GM10248 (cell line): Measurements from ENCODE around the gene AKAIN1.
A peak's percentile ranks its signal among the peaks of the same experiment; 100 is the strongest.

Experiments used
- CTCF ChIA-PET: fragments of 300-600 bp; sonication (Branson Sonifier 250); formaldehyde crosslinking; extraction: SDS; loops from one replicate; lab custom pipeline; 2021; ENCODE audit warnings: antibody characterized with exemption; lab: Yijun Ruan, JAX
- POLR2A ChIA-PET: fragments of 350-650 bp; sonication (Branson Sonifier 250); formaldehyde crosslinking; extraction: SDS; loops from one replicate; lab custom pipeline; 2020; ENCODE audit warnings: antibody characterized with exemption; lab: Yijun Ruan, JAX
- DNase-seq: peaks from one replicate; pipeline ENCODE4 v3.0.0; 2012; ENCODE audit errors: extremely low spot score
- TF ChIP-seq, protein P1 (sequence below): IDR thresholded peaks from 2 replicates; pipeline ENCODE4 v1.5.1; 2012; ENCODE audit warnings: mild to moderate bottlenecking, low read depth; ENCODE audit errors: extremely low read depth, missing control alignments, control extremely low read depth

The AKAIN1 gene, protein sequence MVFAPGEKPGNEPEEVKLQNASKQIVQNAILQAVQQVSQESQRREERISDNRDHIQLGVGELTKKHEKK

DNA sequence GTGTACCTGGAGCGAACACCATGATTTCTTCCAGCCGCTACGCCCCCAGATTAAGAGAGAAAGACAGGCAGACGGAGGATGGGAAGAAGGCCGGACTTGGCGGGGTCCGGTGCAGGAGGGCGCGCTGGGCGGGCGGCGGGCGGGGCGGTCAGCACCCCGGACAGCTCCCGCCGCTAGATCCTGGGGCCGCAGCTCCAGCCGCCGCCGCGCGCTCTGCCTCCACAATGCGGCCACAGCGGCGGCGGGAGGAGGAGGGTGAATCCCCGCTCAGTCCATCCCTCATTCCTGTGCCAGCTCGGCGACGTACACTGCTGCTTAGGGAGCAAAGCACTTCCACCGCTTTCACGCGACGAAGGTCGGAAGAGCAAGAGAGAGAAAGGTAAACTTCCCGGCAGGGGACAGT lies at the start of gene AKAIN1:
Gene AKAIN1 (minus strand): TSS at position 226 of the 403 bp plus-strand sequence. CDS start 204 bp downstream, at position 22.
- DNase-seq: peak; percentile 35
- CTCF ChIA-PET: interaction anchor here (0.9 kb wide), 1 partner anchor 12 kb away, joined by 3 read pairs; no protein-coding TSS in a partner anchor
- POLR2A ChIA-PET: no interaction called here
- TF ChIP-seq, protein P1, sequence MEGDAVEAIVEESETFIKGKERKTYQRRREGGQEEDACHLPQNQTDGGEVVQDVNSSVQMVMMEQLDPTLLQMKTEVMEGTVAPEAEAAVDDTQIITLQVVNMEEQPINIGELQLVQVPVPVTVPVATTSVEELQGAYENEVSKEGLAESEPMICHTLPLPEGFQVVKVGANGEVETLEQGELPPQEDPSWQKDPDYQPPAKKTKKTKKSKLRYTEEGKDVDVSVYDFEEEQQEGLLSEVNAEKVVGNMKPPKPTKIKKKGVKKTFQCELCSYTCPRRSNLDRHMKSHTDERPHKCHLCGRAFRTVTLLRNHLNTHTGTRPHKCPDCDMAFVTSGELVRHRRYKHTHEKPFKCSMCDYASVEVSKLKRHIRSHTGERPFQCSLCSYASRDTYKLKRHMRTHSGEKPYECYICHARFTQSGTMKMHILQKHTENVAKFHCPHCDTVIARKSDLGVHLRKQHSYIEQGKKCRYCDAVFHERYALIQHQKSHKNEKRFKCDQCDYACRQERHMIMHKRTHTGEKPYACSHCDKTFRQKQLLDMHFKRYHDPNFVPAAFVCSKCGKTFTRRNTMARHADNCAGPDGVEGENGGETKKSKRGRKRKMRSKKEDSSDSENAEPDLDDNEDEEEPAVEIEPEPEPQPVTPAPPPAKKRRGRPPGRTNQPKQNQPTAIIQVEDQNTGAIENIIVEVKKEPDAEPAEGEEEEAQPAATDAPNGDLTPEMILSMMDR: no peak

DNA sequence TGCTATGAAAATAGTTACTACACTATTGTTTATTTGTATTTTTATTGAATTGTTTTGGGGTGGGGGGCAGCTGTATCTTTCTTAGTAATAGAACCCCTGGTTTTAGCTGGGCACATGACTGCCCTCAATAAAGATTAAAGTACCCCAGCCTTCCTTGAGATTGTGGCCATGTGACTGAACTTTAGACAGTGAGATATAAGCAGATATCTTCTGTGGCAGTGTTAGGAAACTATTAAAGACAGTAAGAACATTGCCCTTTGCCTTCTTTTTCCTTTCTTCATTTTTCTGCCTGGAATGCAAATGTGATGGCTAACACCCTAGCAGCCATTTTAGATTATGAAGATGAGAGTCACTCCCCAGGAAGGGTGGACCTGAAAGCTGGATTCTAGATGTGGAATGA lies 47.9 kb upstream of the AKAIN1 start:
- TF ChIP-seq, protein P1: no peak
- DNase-seq: no peak
- ChIA-PET POLR2A (no interaction called here), CTCF (no interaction called here)

DNA sequence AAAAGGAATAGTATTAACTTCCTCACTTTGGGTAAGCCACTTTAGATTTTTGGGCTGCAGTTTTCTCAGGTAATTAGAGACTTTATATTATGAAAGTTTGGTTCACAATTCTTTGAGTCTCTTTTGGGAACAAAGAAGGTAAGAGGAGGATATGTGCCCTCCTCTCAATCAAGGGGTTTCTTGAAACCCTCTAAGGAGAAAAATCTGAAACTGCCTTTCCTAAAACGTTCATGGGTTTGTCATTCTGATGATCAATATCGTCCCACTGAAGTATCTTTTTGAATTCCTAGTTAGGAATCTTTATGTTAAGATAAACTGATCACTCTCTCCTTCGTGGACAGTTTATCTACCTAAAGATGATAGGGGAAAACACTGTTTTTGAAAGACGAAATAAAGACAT lies 42.4 kb upstream of the AKAIN1 start:
- no peak for DNase-seq
- POLR2A ChIA-PET: no interaction called here
- CTCF ChIA-PET: no interaction called here
- TF ChIP-seq, protein P1: no peak

DNA sequence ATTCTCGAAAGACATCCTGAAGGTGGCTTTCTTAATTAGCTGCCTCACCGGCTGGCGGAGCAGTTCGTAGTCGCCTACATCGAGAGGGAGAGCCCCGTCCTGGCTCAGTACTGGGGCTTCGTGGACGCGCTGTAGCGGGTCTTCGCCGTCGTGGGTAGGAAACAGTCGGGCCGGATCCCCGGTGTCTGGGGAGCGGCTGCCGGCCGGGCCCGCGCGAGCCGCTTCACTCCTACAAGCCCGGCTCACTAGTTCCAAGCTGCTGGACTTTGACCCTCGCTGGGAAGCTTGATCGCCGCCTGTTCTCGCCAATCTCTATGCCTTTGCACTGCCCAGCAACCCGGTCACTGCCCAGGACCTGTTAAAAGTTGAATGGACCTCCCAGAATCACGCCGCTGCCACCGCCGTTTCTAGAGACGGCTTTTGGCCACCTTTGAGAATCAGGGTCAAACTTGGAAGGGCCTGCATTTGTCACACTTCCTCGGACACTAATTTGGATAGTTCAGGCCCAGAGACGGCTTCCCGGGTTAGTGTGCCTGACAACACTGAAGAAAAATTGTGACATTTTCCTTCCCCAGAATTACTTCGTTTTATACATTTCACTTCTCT lies 41.4 kb upstream of the AKAIN1 start:
- peak; percentile 54 for DNase-seq
- POLR2A ChIA-PET: interaction anchor here (1.2 to 1.9 kb wide), 4 partner anchors 10 to 59 kb away, joined by 3 to 7 read pairs (median 4); partner anchors contain the start of gene ZBTB14
- CTCF ChIA-PET: interaction anchor here (0.8 to 2.1 kb wide), 8 partner anchors 8 to 127 kb away, joined by 3 to 12 read pairs (median 6); partner anchors contain the start of gene ZBTB14
- TF ChIP-seq, protein P1: no peak

DNA sequence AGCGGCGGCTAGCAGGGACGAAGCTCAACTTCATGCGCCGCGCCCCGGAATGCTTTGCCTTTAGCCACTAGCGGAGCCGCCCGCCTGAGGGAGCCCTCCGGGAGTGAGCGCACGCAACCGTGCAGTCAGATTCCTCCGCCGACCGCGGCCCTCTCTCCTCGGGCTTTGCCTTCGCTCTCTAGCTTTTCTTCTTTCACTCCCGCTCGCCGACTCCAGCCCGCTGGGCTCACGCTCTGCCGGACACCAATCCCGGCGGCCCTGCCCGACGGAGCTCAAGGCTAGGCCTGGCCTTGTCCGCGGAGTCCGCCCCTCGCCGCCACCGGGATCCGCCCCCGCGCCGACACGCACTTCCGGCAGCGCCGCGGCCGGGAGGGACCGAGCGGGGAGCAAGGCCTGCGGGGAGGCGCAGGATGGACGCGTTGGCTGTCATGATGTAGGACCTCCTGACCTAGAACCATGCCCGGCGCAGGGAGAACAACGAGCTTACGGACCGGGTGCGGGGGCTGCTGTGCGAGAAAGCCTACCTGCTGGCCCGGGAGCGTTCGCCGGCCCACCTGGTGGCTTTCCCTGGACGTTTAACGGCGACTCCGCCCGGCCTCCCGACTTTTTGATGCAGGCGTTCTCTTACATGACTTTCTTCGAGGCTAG lies 40.8 kb upstream of the AKAIN1 start:
- POLR2A ChIA-PET: interaction anchor here (1.2 to 1.9 kb wide), 4 partner anchors 10 to 59 kb away, joined by 3 to 7 read pairs (median 4); partner anchors contain the start of gene ZBTB14
- TF ChIP-seq, protein P1: no peak
- CTCF ChIA-PET: interaction anchor here (0.8 to 2.1 kb wide), 12 partner anchors 8 to 179 kb away, joined by 3 to 12 read pairs (median 4); partner anchors contain the start of gene ZBTB14
- DNase-seq: peak; percentile 88

DNA sequence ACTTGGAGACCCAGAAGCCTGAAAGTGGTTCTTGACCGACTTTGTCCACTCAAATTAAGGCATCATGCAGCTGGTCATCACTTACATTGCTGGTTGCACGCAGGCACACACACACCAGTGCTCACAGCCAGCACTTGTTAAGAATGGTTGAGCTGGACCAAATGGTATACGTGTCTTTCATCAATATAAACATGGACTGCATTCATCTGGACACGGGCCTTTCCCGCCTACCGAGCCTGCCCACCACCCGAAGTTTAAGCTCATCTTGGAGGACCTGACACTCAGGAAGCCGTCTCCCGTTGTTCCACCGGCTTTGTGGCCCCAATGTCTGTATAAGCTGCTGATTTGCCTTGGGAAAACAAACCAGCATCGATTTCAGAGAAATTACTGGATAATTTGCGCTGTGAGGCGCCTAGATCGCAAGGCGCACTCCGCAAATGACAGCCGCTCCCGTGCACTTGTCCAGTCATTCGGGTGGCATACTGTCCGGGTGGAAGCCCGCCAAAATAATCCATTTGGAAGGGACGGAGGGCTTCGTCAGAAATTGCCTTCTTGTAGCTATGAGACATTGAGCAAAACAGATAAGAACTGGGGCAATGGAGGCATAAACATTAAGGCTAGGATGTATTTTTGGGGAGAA lies 40.1 kb upstream of the AKAIN1 start:
- TF ChIP-seq, protein P1: no peak
- DNase-seq: no peak
- CTCF ChIA-PET: interaction anchor here (0.8 to 2.1 kb wide), 12 partner anchors 9 to 178 kb away, joined by 3 to 12 read pairs (median 4); partner anchors contain the start of gene ZBTB14
- POLR2A ChIA-PET: interaction anchor here (1.2 to 1.9 kb wide), 4 partner anchors 11 to 60 kb away, joined by 3 to 7 read pairs (median 4); partner anchors contain the start of gene ZBTB14
